ENCODE results near the gene ARHGAP42.

The ARHGAP42 gene

GRCh38 chr11:100849009-100849900 lies 162.2 kb downstream of the ARHGAP42 start:
- DNase-seq: no peak

- no peak for DNase-seq
These were observed 162.8 kb downstream of the ARHGAP42 start for GRCh38 chr11:100849901-100850235.

- no peak for DNase-seq
These were observed 164.1 kb downstream of the ARHGAP42 start for GRCh38 chr11:100851147-100851546.

- no peak for DNase-seq
These were observed 164.6 kb downstream of the ARHGAP42 start for GRCh38 chr11:100851584-100852152.

- DNase-seq: no peak
These were observed 168.5 kb downstream of the ARHGAP42 start for GRCh38 chr11:100855466-100856067.

GRCh38 chr11:100857236-100858005 lies 170.3 kb downstream of the ARHGAP42 start:
- DNase-seq: no peak

- no peak for DNase-seq
These were observed 173.4 kb downstream of the ARHGAP42 start for GRCh38 chr11:100860318-100861155.

- no peak for DNase-seq
These were observed 174.1 kb downstream of the ARHGAP42 start for GRCh38 chr11:100861212-100861611.

- DNase-seq: no peak
These were observed 176.0 kb downstream of the ARHGAP42 start for GRCh38 chr11:100863080-100863581.

GRCh38 chr11:100865443-100866065 lies 178.5 kb downstream of the ARHGAP42 start:
- no peak for DNase-seq

- DNase-seq: no peak
These were observed 179.4 kb downstream of the ARHGAP42 start for GRCh38 chr11:100866453-100866852.

- no peak for DNase-seq
These were observed 180.5 kb downstream of the ARHGAP42 start for GRCh38 chr11:100867606-100868005.

GRCh38 chr11:100869328-100869727 lies 182.2 kb downstream of the ARHGAP42 start:
- no peak for DNase-seq

GRCh38 chr11:100870138-100870537 lies 183.1 kb downstream of the ARHGAP42 start:
- DNase-seq: no peak

GRCh38 chr11:100872951-100873740 lies 186.1 kb downstream of the ARHGAP42 start:
- no peak for DNase-seq

- no peak for DNase-seq
These were observed 187.1 kb downstream of the ARHGAP42 start for GRCh38 chr11:100874203-100874602.

GRCh38 chr11:100875521-100875869 lies 188.4 kb downstream of the ARHGAP42 start:
- no peak for DNase-seq

GRCh38 chr11:100876815-100877520 lies 189.9 kb downstream of the ARHGAP42 start:
- DNase-seq: no peak

GRCh38 chr11:100878474-100878873 lies 191.4 kb downstream of the ARHGAP42 start:
- no peak for DNase-seq

- DNase-seq: no peak
These were observed 195.9 kb downstream of the ARHGAP42 start for GRCh38 chr11:100882957-100883356.
